Measurements from ENCODE around the gene SOCS1. TPM values are rescaled to one million over a fixed set of nuclear protein-coding genes. Genes with fewer than 3 reads are reported as not detected.

The SOCS1 gene
- total RNA-seq, 6 experiments from 2014 or later, result 0.88 to 26.6 (median 10.9) TPM

DNA sequence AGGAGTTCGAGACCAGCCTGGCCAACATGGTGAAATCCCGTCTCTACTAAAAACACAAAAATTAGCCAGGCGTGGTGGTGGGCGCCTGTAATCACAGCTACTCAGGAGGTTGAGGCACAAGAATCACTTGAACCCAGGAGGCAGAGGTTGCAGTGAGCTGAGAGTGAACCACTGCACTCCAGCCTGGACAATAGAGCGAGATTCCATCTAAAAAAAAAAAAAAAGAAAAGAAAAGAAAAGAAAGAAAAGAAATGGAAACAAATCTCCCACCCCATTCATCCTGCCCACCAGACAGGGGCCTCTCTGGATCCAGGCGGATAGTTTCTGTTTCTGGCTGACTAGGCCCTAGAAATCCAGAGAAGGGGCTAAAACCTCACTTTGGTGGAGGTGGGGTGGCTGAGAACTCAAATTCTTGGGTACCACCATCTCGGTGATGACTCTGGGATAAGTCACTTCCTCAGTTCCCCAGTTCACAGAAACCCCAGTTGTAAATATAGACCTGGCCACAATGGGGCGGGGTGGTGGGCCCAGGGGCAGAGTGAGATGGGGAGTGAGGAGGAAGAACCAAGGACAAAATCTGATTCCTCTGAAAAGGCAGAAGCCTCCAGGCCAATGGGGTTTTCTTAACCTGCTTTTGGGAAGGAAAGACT lies 22.2 kb downstream of the SOCS1 start:
- no peak overlapping the region for H3K4me3 ChIP-seq
- no peak for DNase-seq
- intact Hi-C loops (cut with DNase I), result no loop called here
- H3K4me1 ChIP-seq, result peaks cover 0 to 20% (median 4%) of the 10 kb centered on the region in 4 donors
- no peaks in the 10 kb centered on the region for H3K27me3 ChIP-seq
- no peak for ATAC-seq
- TF ChIP-seq, protein P1, sequence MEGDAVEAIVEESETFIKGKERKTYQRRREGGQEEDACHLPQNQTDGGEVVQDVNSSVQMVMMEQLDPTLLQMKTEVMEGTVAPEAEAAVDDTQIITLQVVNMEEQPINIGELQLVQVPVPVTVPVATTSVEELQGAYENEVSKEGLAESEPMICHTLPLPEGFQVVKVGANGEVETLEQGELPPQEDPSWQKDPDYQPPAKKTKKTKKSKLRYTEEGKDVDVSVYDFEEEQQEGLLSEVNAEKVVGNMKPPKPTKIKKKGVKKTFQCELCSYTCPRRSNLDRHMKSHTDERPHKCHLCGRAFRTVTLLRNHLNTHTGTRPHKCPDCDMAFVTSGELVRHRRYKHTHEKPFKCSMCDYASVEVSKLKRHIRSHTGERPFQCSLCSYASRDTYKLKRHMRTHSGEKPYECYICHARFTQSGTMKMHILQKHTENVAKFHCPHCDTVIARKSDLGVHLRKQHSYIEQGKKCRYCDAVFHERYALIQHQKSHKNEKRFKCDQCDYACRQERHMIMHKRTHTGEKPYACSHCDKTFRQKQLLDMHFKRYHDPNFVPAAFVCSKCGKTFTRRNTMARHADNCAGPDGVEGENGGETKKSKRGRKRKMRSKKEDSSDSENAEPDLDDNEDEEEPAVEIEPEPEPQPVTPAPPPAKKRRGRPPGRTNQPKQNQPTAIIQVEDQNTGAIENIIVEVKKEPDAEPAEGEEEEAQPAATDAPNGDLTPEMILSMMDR (IDR thresholded peaks at IDR 0.05), result no peak
- no peaks in the 10 kb centered on the region for H3K36me3 ChIP-seq
- H3K9me3 ChIP-seq, result no peaks in the 10 kb centered on the region
- no peak overlapping the region for H3K27ac ChIP-seq
- 63% methylated on average over 6 of the region's 8 CpGs for WGBS (ENCODE audit: insufficient coverage, low coverage, low lambda C conversion rate, missing lambda C conversion rate)

DNA sequence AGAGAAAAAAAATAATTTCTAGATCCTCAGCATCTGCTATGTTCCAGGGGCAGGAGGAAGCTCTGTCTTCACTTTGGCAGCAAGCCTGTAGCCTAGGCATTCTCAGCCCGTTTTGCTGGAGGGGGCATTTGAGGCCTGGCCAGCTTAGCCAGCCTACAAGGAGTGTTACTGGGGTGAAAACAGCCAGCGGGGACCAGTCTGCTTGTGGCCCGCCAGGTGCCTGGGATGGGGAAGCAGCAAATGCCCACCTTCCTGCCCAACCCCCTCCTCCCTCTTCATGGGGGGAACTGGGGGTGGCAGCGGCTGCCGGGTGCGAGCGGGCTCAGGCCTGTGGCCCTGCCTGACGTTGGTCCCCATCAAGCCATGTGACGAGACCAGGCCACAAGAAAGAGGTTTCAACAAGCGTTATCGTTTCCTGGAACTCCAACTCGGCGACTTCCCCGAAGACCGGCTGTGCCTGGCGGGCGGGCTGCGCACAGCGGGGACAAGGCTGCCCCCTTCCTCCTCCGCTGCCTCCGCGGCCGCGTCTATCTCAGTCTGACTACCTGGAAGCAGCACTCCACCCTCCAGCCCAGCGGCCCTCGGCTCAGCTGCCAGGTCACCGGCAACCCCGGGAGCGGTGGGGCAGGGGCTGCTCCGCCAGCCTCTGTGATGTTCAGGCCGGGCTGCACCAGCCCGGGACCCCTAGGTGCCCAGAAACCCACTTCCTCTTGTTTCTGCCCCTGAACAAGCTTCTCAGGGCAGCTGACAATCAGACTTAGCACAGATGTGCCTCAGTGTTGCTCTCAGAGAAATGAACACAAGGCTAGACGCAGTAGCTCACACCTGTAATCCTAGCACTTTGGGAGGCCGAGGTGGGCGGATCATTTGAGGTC lies 22.9 kb downstream of the SOCS1 start:
- Histone ChIP-seq H3K27me3 (no peaks in the 10 kb centered on the region), H3K27ac (peak overlapping the region in 1 of 3 donors; percentile 49), H3K4me1 (peaks cover 0 to 20% (median 4%) of the 10 kb centered on the region in 4 donors), H3K36me3 (no peaks in the 10 kb centered on the region), H3K4me3 (no peak overlapping the region), H3K9me3 (no peaks in the 10 kb centered on the region)
- TF ChIP-seq POLR2A (IDR thresholded peaks at IDR 0.05), result no peak
- TF ChIP-seq, protein P1 (IDR thresholded peaks at IDR 0.05), result no peak
- intact Hi-C loops (cut with DNase I), result no loop called here
- DNase-seq, result peak in 1 of 3 donors; percentile 61
- 88% methylated on average over 1 of the region's 35 CpGs for WGBS (ENCODE audit: insufficient coverage, low coverage, low lambda C conversion rate, missing lambda C conversion rate)
- ATAC-seq, result peak; percentile 33 to 57 (median 41)

DNA sequence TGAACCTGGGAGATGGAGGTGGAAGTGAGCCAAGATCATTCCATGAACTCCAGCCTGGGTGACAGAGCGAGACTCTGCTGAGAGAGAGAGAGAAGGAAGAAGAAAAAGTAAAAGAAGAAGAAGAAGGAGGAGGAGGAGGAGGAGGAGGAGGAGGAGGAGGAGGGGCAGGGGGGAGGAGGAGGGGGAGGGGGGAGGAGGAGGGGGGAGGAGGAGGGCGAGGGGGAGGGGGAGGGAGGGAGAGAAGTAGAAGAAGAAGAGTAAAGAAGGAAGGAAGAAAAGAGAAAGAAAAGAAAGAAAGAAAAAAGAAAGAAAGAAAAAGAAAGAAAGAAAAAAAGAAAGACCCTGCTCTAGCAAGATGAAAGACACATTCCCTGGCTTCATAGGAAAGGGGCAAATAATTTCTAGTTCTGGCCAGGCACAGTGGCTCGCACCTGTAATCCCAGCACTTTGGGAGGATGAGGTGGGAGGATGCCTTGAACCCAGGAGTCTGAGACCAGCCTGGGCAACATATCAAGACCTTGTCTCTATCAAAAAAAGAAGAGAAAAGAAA lies 23.6 kb downstream of the SOCS1 start:
- peak overlapping the region in 1 of 3 donors; percentile 49 for H3K27ac ChIP-seq
- no peaks in the 10 kb centered on the region for H3K27me3 ChIP-seq
- H3K9me3 ChIP-seq, result no peaks in the 10 kb centered on the region
- ATAC-seq (no peak), DNase-seq (no peak)
- no peaks in the 10 kb centered on the region for H3K36me3 ChIP-seq
- intact Hi-C loops (cut with DNase I), result no loop called here
- TF ChIP-seq POLR2A (IDR thresholded peaks at IDR 0.05), result no peak
- TF ChIP-seq, protein P1 (IDR thresholded peaks at IDR 0.05), result no peak
- 87% methylated on average over 2 of the region's 3 CpGs for WGBS (ENCODE audit: insufficient coverage, low coverage, low lambda C conversion rate, missing lambda C conversion rate)
- H3K4me3 ChIP-seq, result no peak overlapping the region
- peaks cover 0 to 20% (median 4%) of the 10 kb centered on the region in 4 donors for H3K4me1 ChIP-seq

DNA sequence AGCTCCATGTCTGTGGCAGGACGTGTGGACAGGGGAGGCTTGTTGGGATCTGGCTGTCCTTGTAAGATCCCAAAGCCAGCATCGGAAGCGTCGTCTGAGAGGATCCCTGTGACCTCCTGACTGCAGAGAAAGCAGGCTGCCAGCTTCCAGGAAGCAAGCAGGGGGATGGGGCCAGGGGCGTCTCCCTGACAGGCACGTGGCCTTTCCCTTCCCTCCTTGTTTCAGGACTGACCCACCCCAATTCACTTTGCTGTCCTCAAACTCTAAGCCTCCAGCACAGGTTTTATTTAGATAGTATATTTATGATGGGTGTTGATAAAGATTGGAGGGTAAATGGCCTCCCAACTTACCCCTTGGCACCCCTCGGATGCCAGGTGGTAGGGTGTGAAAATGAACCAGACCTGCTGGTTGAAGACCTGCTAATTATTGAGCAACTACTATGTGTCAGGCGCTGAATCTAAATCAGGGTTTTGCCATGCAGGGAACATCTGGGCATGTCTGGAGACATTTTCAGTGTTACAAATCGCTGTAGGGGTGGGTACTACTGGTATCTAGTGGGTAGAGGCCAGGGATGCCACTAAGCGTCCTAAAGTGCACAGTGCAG lies 24.5 kb downstream of the SOCS1 start:
- ATAC-seq (peak in 1 of 4 donors; percentile 29), DNase-seq (no peak)
- Histone ChIP-seq H3K4me3 (no peak overlapping the region), H3K4me1 (peaks cover 0 to 20% (median 4%) of the 10 kb centered on the region in 4 donors), H3K9me3 (no peaks in the 10 kb centered on the region), H3K27me3 (no peaks in the 10 kb centered on the region), H3K27ac (no peak overlapping the region), H3K36me3 (no peaks in the 10 kb centered on the region)
- WGBS (ENCODE audit: insufficient coverage, low coverage, low lambda C conversion rate, missing lambda C conversion rate), result 65% methylated on average over 7 of the region's 10 CpGs
- TF ChIP-seq, protein P1 (IDR thresholded peaks at IDR 0.05), result no peak
- no peak for TF ChIP-seq POLR2A (IDR thresholded peaks at IDR 0.05)
- intact Hi-C loops (cut with DNase I), result no loop called here

Measured in right lobe of liver (tissue), 6 donors.